Thymus (tissue), 11 donors: ENCODE data around the gene HOMEZ. TPM values are rescaled to one million over a fixed set of nuclear protein-coding genes. Genes with fewer than 3 reads are reported as not detected.
"Not testable (repeated sequence)": the region's sequence is repeated elsewhere in the genome, so short reads cannot be mapped to it uniquely, and the experiment has no call there.

ENCODE experiments used
- DNase-seq, 9 donors: peaks; one replicate each; pipeline ENCODE4 v3.0.0-alpha.2; 2013; ENCODE audit warnings: low spot score in 9 of 9, low read depth in 6 of 9, missing footprints in 1 of 9
- H3K27ac ChIP-seq, 2 donors: one replicate each; pipeline ENCODE4 v1.5.1; 2013; ENCODE audit warnings: control low read depth in 1 of 2, low read depth in 1 of 2, low read length in 1 of 2, mild to moderate bottlenecking in 1 of 2, moderate library complexity in 1 of 2
- H3K27me3 ChIP-seq, 2 donors: one replicate each; pipeline ENCODE4 v1.5.1; 2013; ENCODE audit warnings: low read length in 1 of 2; ENCODE audit not compliant: control insufficient read depth in 2 of 2, insufficient read depth in 1 of 2
- H3K36me3 ChIP-seq, 2 donors: one replicate each; pipeline ENCODE4 v1.5.1; 2013; ENCODE audit warnings: low read length in 1 of 2, mild to moderate bottlenecking in 1 of 2, moderate library complexity in 1 of 2; ENCODE audit not compliant: control insufficient read depth in 2 of 2, insufficient read depth in 2 of 2
- H3K4me1 ChIP-seq, 2 donors: one replicate each; pipeline ENCODE4 v1.5.1; 2013; ENCODE audit warnings: low read length in 2 of 2; ENCODE audit not compliant: control insufficient read depth in 2 of 2, insufficient read depth in 2 of 2
- H3K4me3 ChIP-seq, 2 donors: one replicate each; pipeline ENCODE4 v1.5.1; 2013; ENCODE audit warnings: low read length in 2 of 2, control low read depth in 1 of 2, mild to moderate bottlenecking in 1 of 2
- H3K9me3 ChIP-seq, 2 donors: one replicate each; pipeline ENCODE4 v1.5.1; 2013; ENCODE audit warnings: low read length in 1 of 2, mild to moderate bottlenecking in 1 of 2; ENCODE audit not compliant: control insufficient read depth in 2 of 2, insufficient read depth in 1 of 2
- WGBS: extraction: QIAGEN DNeasy Blood & Tissue Kit; methylation state at CpG from one replicate; pipeline ENCODE4 v1.1.7; 2013; 5-methylcytosine and 5-hydroxymethylcytosine counted together
- polyA plus RNA-seq: library from polyadenylated mRNA; stranded (reverse); fragments of 200-250 nt; gene quantifications from one replicate; pipeline ENCODE4 v1.2.3, GENCODE V29; 2013
- total RNA-seq: library from RNA; stranded (reverse); fragments of 120-200 nt; gene quantifications from one replicate; pipeline ENCODE4 v1.2.4, GENCODE V29; 2013
- donor health status: healthy.

HOMEZ gene
- total and polyA plus RNA-seq, 2 donors = 10.2 to 10.6 TPM

GRCh38 chr14:23241061-23241715 lies 44.7 kb downstream of the HOMEZ start:
- H3K4me1 ChIP-seq, H3K27ac ChIP-seq, DNase-seq, H3K36me3 ChIP-seq, H3K9me3 ChIP-seq, H3K4me3 ChIP-seq: not testable (repeated sequence)
- 95% methylated on average over 7 of the region's 7 CpGs for WGBS
- H3K27me3 ChIP-seq = peaks cover 0 to 11% of the 10 kb centered on the region in 2 donors

- Histone ChIP-seq H3K9me3 (no peaks in the 10 kb centered on the region), H3K4me3 (no peak overlapping the region), H3K27ac (no peak overlapping the region), H3K36me3 (no peaks in the 10 kb centered on the region), H3K4me1 (peaks cover 0 to 4% of the 10 kb centered on the region in 2 donors), H3K27me3 (peaks cover 0 to 11% of the 10 kb centered on the region in 2 donors)
- 94% methylated on average over 1 of the region's 1 CpG for WGBS
- DNase-seq = no peak
Measured at GRCh38 chr14:23240661-23241060, 45.3 kb downstream of the HOMEZ start.

GRCh38 chr14:23237772-23238594 lies 47.9 kb downstream of the HOMEZ start, which contains the start of gene RNF212B:
TSS of gene RNF212B (plus strand) at chr14:23237936. CDS start at chr14:23240346, 2,410 bp downstream.
- Histone ChIP-seq H3K36me3 (no peaks in the 10 kb centered on the region), H3K27ac (no peak within 1 kb of the TSS), H3K9me3 (no peaks in the 10 kb centered on the region), H3K4me1 (peaks cover 0 to 4% of the 10 kb centered on the region in 2 donors), H3K27me3 (peaks cover 0 to 11% of the 10 kb centered on the region in 2 donors), H3K4me3 (no peak within 1 kb of the TSS)
- DNase-seq = peak; percentile 13 to 76 (median 46)
- 34% methylated on average over 39 of the region's 39 CpGs for WGBS

- not testable (repeated sequence) for H3K27ac ChIP-seq, DNase-seq, H3K4me1 ChIP-seq, H3K36me3 ChIP-seq, H3K4me3 ChIP-seq, H3K27me3 ChIP-seq, H3K9me3 ChIP-seq
- WGBS = 93% methylated on average over 38 of the region's 38 CpGs
Measured at GRCh38 chr14:23232241-23232808, 53.6 kb downstream of the HOMEZ start.

- Histone ChIP-seq H3K36me3 (no peaks in the 10 kb centered on the region), H3K27me3 (no peaks in the 10 kb centered on the region), H3K9me3 (no peaks in the 10 kb centered on the region), H3K27ac (no peak overlapping the region), H3K4me1 (no peaks in the 10 kb centered on the region), H3K4me3 (no peak overlapping the region)
- WGBS = 97% methylated on average over 1 of the region's 1 CpG
- DNase-seq = no peak
Measured at GRCh38 chr14:23228812-23229211, 57.1 kb downstream of the HOMEZ start.

- H3K4me1 ChIP-seq = no peaks in the 10 kb centered on the region
- WGBS = 84% methylated on average over 4 of the region's 4 CpGs
- H3K4me3 ChIP-seq = no peak overlapping the region
- no peaks in the 10 kb centered on the region for H3K36me3 ChIP-seq
- no peaks in the 10 kb centered on the region for H3K9me3 ChIP-seq
- H3K27me3 ChIP-seq = no peaks in the 10 kb centered on the region
- no peak overlapping the region for H3K27ac ChIP-seq
- DNase-seq = no peak
Measured at GRCh38 chr14:23227566-23227965, 58.4 kb downstream of the HOMEZ start.

- not testable (repeated sequence) for DNase-seq, H3K4me3 ChIP-seq, H3K27me3 ChIP-seq, H3K4me1 ChIP-seq, H3K36me3 ChIP-seq, H3K9me3 ChIP-seq, H3K27ac ChIP-seq
- 98% methylated on average over 1 of the region's 1 CpG for WGBS
Measured at GRCh38 chr14:23224958-23225357, 61.0 kb downstream of the HOMEZ start.
